ENCODE results near the gene CELA2A.
"Not testable (repeated sequence)": the region's sequence is repeated elsewhere in the genome, so short reads cannot be mapped to it uniquely, and the experiment has no call there.

CELA2A gene

GRCh38 chr1:15488371-15488770 lies 31.8 kb downstream of the CELA2A start:
- no peaks in the 10 kb centered on the region for H4K20me1 ChIP-seq (ENCODE audit: insufficient read depth, low read length, poor library complexity, severe bottlenecking)
- no peaks in the 10 kb centered on the region; the same call in 1 of the 2 replicates for H3K36me3 ChIP-seq (ENCODE audit: insufficient read depth, low read length)
- H3K4me1 ChIP-seq (ENCODE audit: insufficient read depth, low read length, poor library complexity, severe bottlenecking): peaks cover 24% of the 10 kb centered on the region
- H3K79me2 ChIP-seq (ENCODE audit: insufficient read depth, low read length): no peaks in the 10 kb centered on the region
- H2AFZ ChIP-seq (ENCODE audit: low read length): no peak overlapping the region
- 0 out of 2 replicates have a peak, but pooled peaks cover 2% of the 10 kb centered on the region for H3F3A ChIP-seq (ENCODE audit: low read depth)
- TF ChIP-seq CTCF (conservative IDR thresholded peaks at IDR 0.05; ENCODE audit: low read length): no peak
- TF ChIP-seq EZH2phosphoT487 (IDR thresholded peaks at IDR 0.05; ENCODE audit: borderline replicate concordance): no peak
- H3K9me3 ChIP-seq (ENCODE audit: insufficient read depth, low read depth, low read length): no peaks in the 10 kb centered on the region
- no peaks in the 10 kb centered on the region for H3K9me2 ChIP-seq (replicated peaks; ENCODE audit: low read depth, low read length)
- no peak overlapping the region for H3K4me3 ChIP-seq (ENCODE audit: low read length, poor library complexity, severe bottlenecking)
- no peak overlapping the region for H3K9ac ChIP-seq (ENCODE audit: low read depth, low read length, poor library complexity, severe bottlenecking)
- H3K27me3 ChIP-seq (ENCODE audit: insufficient read depth, low read length, poor library complexity, severe bottlenecking): no peaks in the 10 kb centered on the region
- no peak overlapping the region for H3K4me2 ChIP-seq (ENCODE audit: low read depth, low read length, poor library complexity, severe bottlenecking)

GRCh38 chr1:15489052-15489736 lies 32.7 kb downstream of the CELA2A start:
- H3K9ac ChIP-seq (ENCODE audit: low read depth, low read length, poor library complexity, severe bottlenecking): no peak overlapping the region
- peaks cover 24% of the 10 kb centered on the region for H3K4me1 ChIP-seq (ENCODE audit: insufficient read depth, low read length, poor library complexity, severe bottlenecking)
- no peaks in the 10 kb centered on the region for H3K9me3 ChIP-seq (ENCODE audit: insufficient read depth, low read depth, low read length)
- H3F3A ChIP-seq (ENCODE audit: low read depth): 0 out of 2 replicates have a peak, but pooled peaks cover 2% of the 10 kb centered on the region
- H3K9me2 ChIP-seq (replicated peaks; ENCODE audit: low read depth, low read length): no peaks in the 10 kb centered on the region
- H3K79me2 ChIP-seq (ENCODE audit: insufficient read depth, low read length): no peaks in the 10 kb centered on the region
- H3K27me3 ChIP-seq (ENCODE audit: insufficient read depth, low read length, poor library complexity, severe bottlenecking): no peaks in the 10 kb centered on the region
- H3K4me2 ChIP-seq (ENCODE audit: low read depth, low read length, poor library complexity, severe bottlenecking): no peak overlapping the region
- no peak overlapping the region for H2AFZ ChIP-seq (ENCODE audit: low read length)
- no peaks in the 10 kb centered on the region; the same call in 1 of the 2 replicates for H3K36me3 ChIP-seq (ENCODE audit: insufficient read depth, low read length)
- H4K20me1 ChIP-seq (ENCODE audit: insufficient read depth, low read length, poor library complexity, severe bottlenecking): no peaks in the 10 kb centered on the region
- H3K4me3 ChIP-seq (ENCODE audit: low read length, poor library complexity, severe bottlenecking): no peak overlapping the region
- no peak for TF ChIP-seq EZH2phosphoT487 (IDR thresholded peaks at IDR 0.05; ENCODE audit: borderline replicate concordance)
- no peak for TF ChIP-seq CTCF (conservative IDR thresholded peaks at IDR 0.05; ENCODE audit: low read length)

GRCh38 chr1:15491010-15491409 lies 34.5 kb downstream of the CELA2A start:
- H3K36me3 ChIP-seq (ENCODE audit: insufficient read depth, low read length); H3K79me2 ChIP-seq (ENCODE audit: insufficient read depth, low read length); H3K27me3 ChIP-seq (ENCODE audit: insufficient read depth, low read length, poor library complexity, severe bottlenecking); H2AFZ ChIP-seq (ENCODE audit: low read length); H4K20me1 ChIP-seq (ENCODE audit: insufficient read depth, low read length, poor library complexity, severe bottlenecking); H3K9me2 ChIP-seq (replicated peaks; ENCODE audit: low read depth, low read length); H3F3A ChIP-seq (ENCODE audit: low read depth); H3K9me3 ChIP-seq (ENCODE audit: insufficient read depth, low read depth, low read length): not testable (repeated sequence)
- Histone ChIP-seq H3K4me2 (ENCODE audit: low read depth, low read length, poor library complexity, severe bottlenecking) (peak overlapping the region; percentile 50), H3K4me1 (ENCODE audit: insufficient read depth, low read length, poor library complexity, severe bottlenecking) (peaks cover 24% of the 10 kb centered on the region), H3K4me3 (ENCODE audit: low read length, poor library complexity, severe bottlenecking) (peak overlapping the region; percentile 23), H3K9ac (ENCODE audit: low read depth, low read length, poor library complexity, severe bottlenecking) (peak overlapping the region; percentile 34)

- TF ChIP-seq CTCF (conservative IDR thresholded peaks at IDR 0.05; ENCODE audit: low read length) (no peak), EZH2phosphoT487 (IDR thresholded peaks at IDR 0.05; ENCODE audit: borderline replicate concordance) (no peak)
- Histone ChIP-seq H3K4me1 (ENCODE audit: insufficient read depth, low read length, poor library complexity, severe bottlenecking) (peaks cover 24% of the 10 kb centered on the region), H3K4me3 (ENCODE audit: low read length, poor library complexity, severe bottlenecking) (no peak overlapping the region), H3K27me3 (ENCODE audit: insufficient read depth, low read length, poor library complexity, severe bottlenecking) (no peaks in the 10 kb centered on the region), H3F3A (ENCODE audit: low read depth) (0 out of 2 replicates have a peak, but pooled peaks cover 2% of the 10 kb centered on the region), H4K20me1 (ENCODE audit: insufficient read depth, low read length, poor library complexity, severe bottlenecking) (no peaks in the 10 kb centered on the region), H3K9me2 (replicated peaks; ENCODE audit: low read depth, low read length) (no peaks in the 10 kb centered on the region), H2AFZ (ENCODE audit: low read length) (no peak overlapping the region), H3K79me2 (ENCODE audit: insufficient read depth, low read length) (no peaks in the 10 kb centered on the region), H3K9me3 (ENCODE audit: insufficient read depth, low read depth, low read length) (no peaks in the 10 kb centered on the region), H3K4me2 (ENCODE audit: low read depth, low read length, poor library complexity, severe bottlenecking) (no peak overlapping the region), H3K9ac (ENCODE audit: low read depth, low read length, poor library complexity, severe bottlenecking) (peak overlapping the region; percentile 36), H3K36me3 (ENCODE audit: insufficient read depth, low read length) (no peaks in the 10 kb centered on the region; the same call in 1 of the 2 replicates)
These were observed 36.1 kb downstream of the CELA2A start for GRCh38 chr1:15492596-15492995.
